Measurements from ENCODE around the gene ZSCAN30.

- no peak for TF ChIP-seq POLR2A (IDR thresholded peaks at IDR 0.05; ENCODE audit: low read depth, low read length)
- no peak for TF ChIP-seq POLR2AphosphoS5 (IDR thresholded peaks at IDR 0.05; ENCODE audit: low read depth, low read length)
Measured at GRCh38 chr18:35337286-35337685, 47.3 kb upstream of the ZSCAN30 start.
